Lower leg skin (tissue), 4 donors: Measurements from ENCODE around the gene CEACAM1. TPM values are rescaled to one million over a fixed set of nuclear protein-coding genes. Genes with fewer than 3 reads are reported as not detected.

ENCODE experiments used
- DNase-seq, 2 donors: peaks; one replicate each; pipeline ENCODE4 v3.0.0-alpha.2; 2019; ENCODE audit warnings: low spot score in 2 of 2
- H3K4me3 ChIP-seq: fragments of 200-600 bp; sonication (generic); 2 replicates; pipeline ENCODE4 v1.5.1; 2017; ENCODE audit warnings: mild to moderate bottlenecking, low read depth; ENCODE audit not compliant: poor library complexity, severe bottlenecking
- POLR2A ChIP-seq, 2 donors: fragments of 450-650 bp; IDR thresholded peaks; one replicate each; pipeline ENCODE4 v1.6.1; 2016 to 2017; ENCODE audit warnings: antibody characterized with exemption in 2 of 2, mild to moderate bottlenecking in 1 of 2, moderate library complexity in 1 of 2
- WGBS, 2 donors: methylation state at CpG; one replicate each; pipeline ENCODE4 v1.1.5; 2018; 5-methylcytosine and 5-hydroxymethylcytosine counted together
- intact Hi-C: fragments of 100-400 bp; cut with DNase I; formaldehyde crosslinking; loops from one replicate; pipeline ENCODE4 v1.15.0; 2023; ENCODE audit warnings: low total_unique reads
- total RNA-seq, 4 donors: library from RNA; depleted of rRNA; stranded (reverse); fragments of >200 nt; gene quantifications; one replicate each; pipeline ENCODE4 v1.1.0, GENCODE V29; 2016
- TF ChIP-seq, protein P1 (sequence below), 3 donors: fragments of 450-650 bp; IDR thresholded peaks; one replicate each; pipeline ENCODE4 v1.5.1; 2016; ENCODE audit warnings: antibody characterized with exemption in 3 of 3, mild to moderate bottlenecking in 3 of 3, moderate library complexity in 2 of 3

Gene CEACAM1
- total RNA-seq, 4 donors from 2014 or later, result 1.2 to 4.6 (median 2.7) TPM

DNA sequence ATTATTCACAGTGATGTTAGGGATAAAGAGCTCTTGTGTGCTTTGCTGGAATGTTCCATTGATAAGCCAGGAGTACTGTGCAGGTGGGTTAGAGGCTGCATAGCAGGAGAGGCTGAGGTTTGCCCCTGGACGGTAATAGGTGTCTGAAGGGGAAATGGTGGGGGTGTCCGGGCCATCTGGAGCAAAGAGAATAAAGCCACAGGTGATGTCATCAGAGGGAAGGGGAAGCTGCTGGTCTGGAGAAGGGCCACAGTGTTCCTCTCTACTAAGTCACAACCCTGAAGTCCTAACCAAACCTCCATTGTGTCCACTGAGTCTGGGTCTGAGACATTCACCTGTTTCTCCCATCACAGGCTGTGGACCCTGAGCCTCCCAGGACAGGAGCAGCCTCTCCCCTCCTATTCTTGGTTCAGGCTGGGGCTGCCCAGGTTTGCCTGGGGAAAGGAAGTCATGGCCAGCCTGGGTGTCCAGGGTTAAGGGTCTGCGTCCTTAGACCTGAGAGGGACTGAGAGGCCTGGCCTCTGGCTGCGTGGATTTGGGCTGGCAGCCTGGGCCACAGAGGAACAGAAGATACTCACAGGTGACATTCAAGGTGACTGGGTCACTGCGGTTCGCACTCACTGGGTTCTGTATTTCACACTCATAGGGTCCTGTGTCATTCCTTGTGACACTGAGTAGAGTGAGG lies 6.8 kb downstream of the CEACAM1 start:
- intact Hi-C loops, result no loop called here
- peak in 1 of 2 donors; percentile 60 for DNase-seq
- WGBS, 2 donors, result 85 to 87% methylated on average over 5 to 6 of the region's 6 CpGs
- H3K4me3 ChIP-seq, result no peak overlapping the region
- TF ChIP-seq, protein P1, sequence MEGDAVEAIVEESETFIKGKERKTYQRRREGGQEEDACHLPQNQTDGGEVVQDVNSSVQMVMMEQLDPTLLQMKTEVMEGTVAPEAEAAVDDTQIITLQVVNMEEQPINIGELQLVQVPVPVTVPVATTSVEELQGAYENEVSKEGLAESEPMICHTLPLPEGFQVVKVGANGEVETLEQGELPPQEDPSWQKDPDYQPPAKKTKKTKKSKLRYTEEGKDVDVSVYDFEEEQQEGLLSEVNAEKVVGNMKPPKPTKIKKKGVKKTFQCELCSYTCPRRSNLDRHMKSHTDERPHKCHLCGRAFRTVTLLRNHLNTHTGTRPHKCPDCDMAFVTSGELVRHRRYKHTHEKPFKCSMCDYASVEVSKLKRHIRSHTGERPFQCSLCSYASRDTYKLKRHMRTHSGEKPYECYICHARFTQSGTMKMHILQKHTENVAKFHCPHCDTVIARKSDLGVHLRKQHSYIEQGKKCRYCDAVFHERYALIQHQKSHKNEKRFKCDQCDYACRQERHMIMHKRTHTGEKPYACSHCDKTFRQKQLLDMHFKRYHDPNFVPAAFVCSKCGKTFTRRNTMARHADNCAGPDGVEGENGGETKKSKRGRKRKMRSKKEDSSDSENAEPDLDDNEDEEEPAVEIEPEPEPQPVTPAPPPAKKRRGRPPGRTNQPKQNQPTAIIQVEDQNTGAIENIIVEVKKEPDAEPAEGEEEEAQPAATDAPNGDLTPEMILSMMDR (IDR thresholded peaks at IDR 0.05), result no peak
- TF ChIP-seq POLR2A (IDR thresholded peaks at IDR 0.05), result no peak

DNA sequence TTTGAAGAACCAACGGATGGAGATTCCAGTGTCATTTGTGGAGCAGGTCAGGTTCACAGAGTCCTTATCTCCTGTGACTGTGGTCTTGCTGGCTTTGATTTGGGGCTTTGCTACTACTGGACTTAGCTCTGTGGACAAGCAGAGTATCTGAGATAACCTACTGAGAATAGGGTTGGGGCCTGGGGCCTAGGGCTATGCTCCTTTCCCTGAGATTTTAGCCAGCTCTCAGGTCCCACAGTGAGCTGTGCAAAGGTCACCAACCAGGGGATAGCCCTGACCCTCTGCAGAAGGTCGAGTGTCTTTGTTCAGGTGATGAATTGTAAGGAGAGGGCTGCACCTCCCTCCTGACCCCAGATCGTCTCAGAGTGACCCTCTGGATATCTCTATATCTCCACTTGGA lies 9.2 kb downstream of the CEACAM1 start:
- intact Hi-C loops, result no loop called here
- DNase-seq, result no peak
- 73 to 87% methylated on average over 3 of the region's 3 CpGs for WGBS, 2 donors
- TF ChIP-seq, protein P1 (IDR thresholded peaks at IDR 0.05), result no peak
- TF ChIP-seq POLR2A (IDR thresholded peaks at IDR 0.05), result no peak
- no peak overlapping the region for H3K4me3 ChIP-seq

- 91 to 96% methylated on average over 2 of the region's 2 CpGs for WGBS, 2 donors
- DNase-seq, result no peak
- H3K4me3 ChIP-seq, result no peak overlapping the region
- intact Hi-C loops, result no loop called here
- no peak for TF ChIP-seq POLR2A (IDR thresholded peaks at IDR 0.05)
- TF ChIP-seq, protein P1 (IDR thresholded peaks at IDR 0.05), result no peak
Observed at GRCh38 chr19:42516771-42517170, 11.5 kb downstream of the CEACAM1 start.

GRCh38 chr19:42515241-42515832 lies 12.9 kb downstream of the CEACAM1 start:
- intact Hi-C loops, result no loop called here
- no peak overlapping the region for H3K4me3 ChIP-seq
- WGBS, 2 donors, result 88 to 92% methylated on average over 7 of the region's 7 CpGs
- TF ChIP-seq, protein P1 (IDR thresholded peaks at IDR 0.05), result no peak
- no peak for TF ChIP-seq POLR2A (IDR thresholded peaks at IDR 0.05)
- no peak for DNase-seq

DNA sequence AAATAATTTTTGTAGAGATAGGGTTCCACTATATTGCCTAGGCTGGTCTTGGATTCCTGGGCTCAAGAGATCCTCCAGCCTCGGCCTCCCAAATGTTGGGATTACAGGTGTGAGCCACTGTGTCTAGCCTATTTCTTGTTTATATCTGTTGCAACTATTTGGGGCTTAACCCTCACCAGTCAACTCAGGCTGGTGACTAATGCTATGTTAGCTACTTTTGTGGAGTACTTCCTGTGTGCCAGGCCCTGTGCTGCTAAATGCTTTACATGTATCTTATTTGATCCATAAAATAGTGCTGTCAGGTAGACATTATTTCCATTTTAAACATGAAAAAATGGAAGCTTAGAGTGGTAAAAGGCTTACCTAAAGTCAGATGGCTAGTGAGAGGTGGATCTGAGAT lies 13.8 kb downstream of the CEACAM1 start:
- WGBS, 2 donors, result 88 to 100% methylated on average over 1 of the region's 1 CpG
- TF ChIP-seq, protein P1 (IDR thresholded peaks at IDR 0.05), result no peak
- no peak for TF ChIP-seq POLR2A (IDR thresholded peaks at IDR 0.05)
- no peak overlapping the region for H3K4me3 ChIP-seq
- no peak for DNase-seq
- intact Hi-C loops, result no loop called here
